GM21528 (cell line): ENCODE measurements around the gene TRPM6.
A peak's percentile ranks its signal among the peaks of the same experiment; 100 is the strongest.

Experiments used
- ATAC-seq: cut with Tn5 transposase; IDR thresholded peaks from one replicate; pipeline ENCODE4 v1.9.1; 2021; ENCODE audit warnings: mild to moderate bottlenecking, moderate library complexity; ENCODE audit not compliant: unreplicated experiment, low FRiP score

The TRPM6 gene

GRCh38 chr9:74777136-74777879 is 110.4 kb downstream of the TRPM6 start:
- peak; percentile 46 for ATAC-seq

GRCh38 chr9:74775396-74775795 is 112.3 kb downstream of the TRPM6 start:
- ATAC-seq = no peak

DNA sequence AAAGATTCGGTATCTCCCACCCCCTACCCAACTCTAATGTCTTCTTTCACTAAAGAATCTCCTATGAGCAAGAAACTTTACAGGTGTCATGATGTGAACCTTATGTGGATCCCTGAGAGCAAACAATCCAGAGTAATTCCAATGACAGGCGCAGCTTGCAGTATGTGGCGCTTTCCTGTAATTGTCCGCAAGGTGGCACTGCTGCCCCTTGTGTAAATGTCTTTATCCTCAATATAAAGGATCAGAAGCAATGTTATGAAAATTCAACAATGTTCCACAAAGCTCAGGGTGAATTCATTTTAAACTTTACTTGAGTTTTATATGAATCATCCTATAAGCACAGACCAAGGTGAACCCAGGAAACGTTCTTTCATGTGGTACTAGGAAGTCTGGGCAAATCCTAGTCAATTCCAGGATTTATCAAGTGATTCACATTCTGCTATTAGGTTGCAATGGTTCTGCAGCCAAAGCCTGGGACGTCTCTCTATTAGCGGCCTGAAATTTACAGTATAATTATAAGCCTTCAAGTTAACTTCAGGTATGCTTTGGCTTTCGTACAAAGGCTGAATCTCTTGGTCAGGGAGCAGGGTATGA is 113.7 kb downstream of the TRPM6 start:
- no peak for ATAC-seq

DNA sequence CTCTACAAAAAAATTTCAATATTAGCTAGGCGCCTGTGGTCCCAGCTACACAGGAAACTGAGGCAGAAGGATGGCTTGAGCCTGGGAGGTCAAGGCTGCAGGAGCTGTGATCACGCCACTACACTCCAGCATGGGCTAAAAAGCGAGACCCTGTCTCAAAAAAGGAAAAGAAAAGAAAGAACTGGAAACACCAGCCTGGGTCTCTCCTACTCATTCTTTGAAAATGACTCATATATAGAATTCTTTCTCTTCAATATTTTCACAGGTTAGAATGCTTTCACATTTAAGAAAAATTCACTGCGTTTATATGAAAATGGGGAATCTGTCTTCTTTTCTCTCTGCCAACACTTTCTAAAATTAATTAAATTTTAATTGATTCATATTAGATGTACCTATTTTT is 115.6 kb downstream of the TRPM6 start:
- ATAC-seq = peak; percentile 47

DNA sequence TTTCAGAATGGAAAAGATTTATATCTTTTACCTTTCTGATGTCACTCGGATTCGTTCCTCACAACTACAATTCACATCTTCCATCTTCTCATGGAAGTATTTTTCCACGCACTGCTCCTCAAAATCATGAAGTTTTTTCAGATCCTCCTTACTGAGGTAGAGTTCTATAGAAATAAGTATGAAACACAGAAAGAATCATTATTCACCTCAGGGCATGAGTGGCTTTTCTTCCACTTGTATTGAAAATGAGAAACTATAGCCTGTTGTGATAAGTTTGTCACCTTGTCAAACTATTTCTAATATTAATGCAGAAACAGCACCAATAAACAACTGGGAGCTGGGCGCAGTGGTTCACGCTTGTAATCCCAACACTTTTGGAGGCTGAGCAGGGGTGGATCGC is 116.0 kb downstream of the TRPM6 start:
- ATAC-seq = peak; percentile 12

GRCh38 chr9:74771262-74771585 is 116.5 kb downstream of the TRPM6 start:
- no peak for ATAC-seq

- no peak for ATAC-seq
Measured at GRCh38 chr9:74770508-74771261, 117.0 kb downstream of the TRPM6 start.

DNA sequence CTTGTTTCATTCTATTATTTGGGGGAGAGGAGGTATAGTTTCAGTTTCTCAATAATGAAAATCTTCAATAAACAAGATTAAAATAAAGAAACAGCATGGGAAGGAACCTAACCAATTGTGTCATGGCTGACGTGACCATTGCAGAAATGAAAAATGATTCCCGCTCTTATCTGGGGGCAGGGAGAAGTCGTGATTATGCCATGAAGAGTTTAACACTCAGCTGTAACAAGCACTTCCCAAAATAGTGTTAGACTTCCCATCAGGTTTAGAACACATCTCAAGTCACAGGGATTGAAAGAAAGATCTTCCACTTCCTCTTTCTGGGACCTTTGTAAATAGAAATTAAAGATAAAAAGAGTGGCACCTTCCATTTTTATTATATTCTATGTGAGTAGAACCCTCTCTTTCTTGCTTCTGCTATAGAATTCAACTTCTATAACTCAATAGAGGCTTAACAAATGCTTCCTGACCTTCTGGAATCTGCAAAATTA is 122.2 kb downstream of the TRPM6 start:
- ATAC-seq = no peak

DNA sequence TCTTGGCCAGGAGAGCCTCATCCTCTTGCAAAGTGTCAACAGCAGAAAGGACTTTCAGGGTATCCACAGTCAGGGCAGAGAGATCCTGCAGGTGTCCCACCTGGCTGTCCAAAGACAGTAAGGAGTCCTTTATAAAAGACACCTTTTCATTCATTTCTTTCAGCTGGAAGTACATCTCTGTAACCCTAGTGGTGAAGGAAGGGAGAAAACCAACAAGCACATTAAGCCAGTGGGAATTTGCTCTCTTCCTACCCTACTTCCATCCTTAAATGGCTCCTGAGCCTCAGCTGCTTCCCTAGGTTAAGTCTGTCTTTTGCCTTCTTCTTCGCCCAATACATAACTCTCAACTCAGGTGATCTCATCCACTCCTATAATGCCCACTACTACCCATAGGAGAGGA is 124.8 kb downstream of the TRPM6 start:
- ATAC-seq = no peak

GRCh38 chr9:74760031-74760700 is 127.6 kb downstream of the TRPM6 start:
- no peak for ATAC-seq

- no peak for ATAC-seq
Measured at GRCh38 chr9:74755999-74756398, 131.7 kb downstream of the TRPM6 start.

DNA sequence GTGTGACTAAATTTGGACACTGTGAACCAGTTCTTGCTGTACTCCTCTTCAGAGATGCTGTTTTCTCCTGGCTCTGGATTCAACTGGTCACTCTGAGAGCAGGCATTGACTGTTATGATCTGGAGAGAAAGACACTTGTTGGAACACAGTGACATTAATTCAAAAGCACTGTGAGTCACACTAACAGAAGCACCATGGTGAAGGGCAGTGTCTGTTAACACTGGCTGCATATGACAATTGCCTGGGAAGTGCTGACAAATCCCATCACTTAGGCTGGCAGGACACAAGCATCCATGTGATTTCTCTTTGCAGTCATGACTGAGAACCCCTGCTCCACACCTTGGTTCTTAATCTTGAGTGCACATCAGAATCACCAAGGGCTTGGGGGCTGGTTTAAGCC is 132.4 kb downstream of the TRPM6 start:
- no peak for ATAC-seq

GRCh38 chr9:74753650-74754049 is 134.1 kb downstream of the TRPM6 start:
- ATAC-seq = no peak

- no peak for ATAC-seq
Measured at GRCh38 chr9:74748966-74749365, 138.8 kb downstream of the TRPM6 start.

DNA sequence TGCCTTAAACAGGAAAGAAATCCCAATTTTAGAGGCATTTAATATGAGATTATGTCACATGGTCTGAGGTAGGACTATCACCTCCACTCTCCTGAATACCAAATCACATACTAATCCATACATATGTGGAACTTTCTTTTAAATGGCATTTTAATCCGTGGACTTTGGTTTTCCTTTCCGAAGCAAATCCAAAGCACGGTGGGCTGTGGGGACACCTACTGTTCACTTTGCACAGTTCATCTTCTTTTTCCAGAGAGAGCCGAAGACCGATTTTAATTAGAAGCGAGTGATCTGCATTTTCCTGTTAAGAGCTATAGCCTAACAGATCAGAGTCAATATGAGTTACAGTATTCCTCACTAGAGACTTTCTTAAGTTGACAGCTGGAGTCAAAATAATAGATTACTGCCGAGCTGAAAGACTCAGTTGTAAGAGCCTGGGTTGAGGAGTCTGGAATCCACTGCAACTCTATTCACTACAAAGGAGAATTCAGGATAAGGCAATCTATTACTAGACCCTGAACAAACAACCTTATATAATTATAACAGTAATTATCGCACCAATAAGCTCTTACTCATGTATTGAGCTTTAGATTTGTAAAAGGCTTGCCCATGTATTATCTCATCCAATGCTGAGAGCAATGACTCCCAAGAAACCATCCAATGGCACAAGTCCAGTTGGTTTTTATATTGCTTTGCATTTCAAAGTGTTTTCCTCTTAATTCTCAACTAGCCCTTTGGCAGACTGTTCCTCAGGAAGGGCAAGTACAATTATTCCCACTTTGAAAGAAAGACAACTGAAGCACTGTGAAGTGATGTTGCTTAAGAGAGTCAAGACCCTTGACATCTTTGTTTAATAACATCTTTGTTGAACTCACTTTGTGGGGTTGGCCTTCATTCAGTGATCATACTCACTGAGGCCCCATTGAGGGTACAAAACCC is 144.7 kb downstream of the TRPM6 start:
- ATAC-seq = no peak

GRCh38 chr9:74742191-74742790 is 145.4 kb downstream of the TRPM6 start:
- ATAC-seq = no peak

DNA sequence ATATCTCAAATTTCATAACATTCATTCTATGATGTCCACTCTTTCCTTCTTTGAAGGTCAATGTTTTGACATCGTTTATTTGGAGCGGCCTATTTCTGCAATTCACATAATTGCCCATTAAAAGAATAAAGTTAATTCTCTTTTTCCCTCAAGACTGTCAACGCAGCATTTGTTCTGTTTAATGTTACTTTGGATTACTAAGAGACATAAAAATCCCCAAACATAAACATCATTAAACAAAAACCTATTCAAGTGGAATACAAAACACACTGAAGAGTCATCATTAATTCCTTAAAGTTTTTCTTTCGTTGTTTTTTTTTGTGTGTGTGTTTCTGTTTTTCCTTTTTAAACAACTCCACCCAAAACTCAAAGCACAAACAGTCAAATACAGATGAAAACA is 151.1 kb downstream of the TRPM6 start:
- ATAC-seq = no peak

DNA sequence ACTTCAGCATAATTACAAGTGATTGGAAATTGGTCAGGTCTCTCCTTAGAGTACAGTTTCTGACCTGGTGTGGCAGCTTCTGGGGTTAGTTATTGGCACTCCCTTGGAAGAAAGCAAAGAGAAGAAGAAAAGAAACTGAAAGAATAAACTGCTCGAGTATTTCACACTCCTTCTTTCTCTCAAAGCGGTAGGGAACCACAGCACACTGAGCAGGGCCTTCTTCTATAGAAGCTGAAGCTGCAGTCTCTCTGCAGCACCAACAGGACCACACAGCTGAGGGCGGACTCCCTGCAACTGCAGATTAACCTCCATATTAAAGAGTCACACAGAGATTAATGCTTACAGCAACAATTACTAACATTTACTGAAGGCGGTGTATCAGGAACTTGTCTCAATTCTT is 152.0 kb downstream of the TRPM6 start:
- no peak for ATAC-seq

- ATAC-seq = no peak
Measured at GRCh38 chr9:74729136-74729695, 158.5 kb downstream of the TRPM6 start.
